Activated gamma-delta T cell (primary cell): ENCODE results near the gene FHOD3.
"Not testable (repeated sequence)": the region's sequence is repeated elsewhere in the genome, so short reads cannot be mapped to it uniquely, and the experiment has no call there.

ENCODE experiments used
- DNase-seq: peaks from one replicate; lab custom pipeline; 2025; lab: John Stamatoyannopoulos, UW

The FHOD3 gene

GRCh38 chr18:36711014-36711725, 413.7 kb downstream of the FHOD3 start:
- no peak for DNase-seq

GRCh38 chr18:36711813-36712444, 414.4 kb downstream of the FHOD3 start:
- no peak for DNase-seq

DNA sequence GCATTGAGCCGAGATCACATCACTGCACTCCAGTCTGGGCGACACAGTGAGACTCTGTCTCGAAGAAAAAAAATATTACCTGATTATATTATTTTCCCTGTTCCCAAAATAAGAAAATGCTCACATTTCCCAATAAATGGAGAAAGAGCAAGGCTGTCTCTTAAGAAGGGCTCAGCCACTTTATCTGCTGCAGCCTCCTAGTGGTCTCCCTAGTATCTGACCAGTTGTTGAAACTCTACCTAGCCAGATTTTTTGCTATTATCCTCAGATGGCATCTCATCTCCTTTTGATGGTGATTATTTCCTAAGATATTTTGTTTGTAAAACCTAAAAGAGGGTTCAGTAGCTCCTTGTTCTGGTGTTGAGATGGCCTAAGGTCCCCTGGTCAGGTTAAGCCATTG, 417.0 kb downstream of the FHOD3 start:
- no peak for DNase-seq

DNA sequence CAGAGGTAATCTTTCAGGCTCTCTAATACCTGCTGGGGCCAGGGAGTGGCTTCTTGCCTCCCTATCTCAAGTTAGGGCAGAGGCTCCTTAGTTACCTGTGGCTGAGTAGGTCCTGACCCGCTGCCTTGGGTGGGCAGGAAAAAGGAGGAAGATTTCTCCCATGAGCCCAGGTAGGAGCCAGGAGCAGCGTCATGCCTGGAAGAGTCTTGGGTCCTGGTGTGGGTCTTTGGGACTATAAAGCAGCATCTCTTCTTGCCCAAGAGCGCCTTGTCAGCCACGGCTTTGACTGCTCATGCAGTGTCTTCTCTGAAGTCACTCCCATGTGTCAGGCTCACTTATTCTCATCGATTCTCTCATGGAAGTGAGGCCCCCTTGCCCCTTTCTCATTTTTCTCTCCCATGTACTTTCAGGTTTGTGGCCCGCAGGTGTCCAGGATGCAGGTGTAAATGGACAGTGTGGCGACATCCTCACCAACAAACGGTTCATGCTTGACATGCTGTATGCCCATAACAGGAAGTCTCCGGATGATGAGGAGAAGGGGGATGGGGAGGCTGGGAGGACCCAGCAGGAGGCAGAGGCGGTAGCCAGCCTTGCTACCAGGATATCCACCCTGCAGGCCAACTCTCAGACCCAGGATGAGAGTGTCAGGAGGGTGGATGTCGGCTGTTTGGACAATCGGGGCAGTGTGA, 420.1 kb downstream of the FHOD3 start:
- DNase-seq: no peak

DNA sequence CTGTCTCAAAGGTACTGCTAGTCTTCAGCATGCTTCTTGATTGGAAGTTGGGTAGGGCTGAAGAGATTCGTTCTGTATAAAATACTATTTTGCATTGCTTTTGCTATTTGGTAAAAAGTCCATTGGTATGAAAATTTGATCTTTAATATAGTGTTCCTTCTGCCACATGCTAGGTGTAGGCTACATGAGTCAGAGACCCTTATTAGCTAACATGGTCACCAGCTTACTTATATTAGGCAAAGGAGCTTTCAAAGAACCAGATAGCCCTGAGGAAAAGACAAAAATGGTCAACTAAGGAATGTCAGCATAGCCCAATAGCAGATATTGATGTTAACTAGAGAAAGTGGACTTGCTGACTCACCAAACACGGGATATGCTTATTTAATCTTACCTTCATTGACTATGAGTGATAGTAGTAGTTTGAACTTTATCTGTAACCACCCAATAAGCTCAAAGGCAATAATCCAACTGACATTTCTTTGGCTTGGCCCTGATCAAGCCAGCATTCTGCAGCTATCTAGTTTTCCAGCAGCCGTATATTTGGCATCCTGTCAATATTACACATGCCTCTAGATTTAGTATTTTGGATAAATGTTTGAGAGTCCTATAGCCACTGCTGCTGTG, 421.3 kb downstream of the FHOD3 start:
- DNase-seq: no peak

DNA sequence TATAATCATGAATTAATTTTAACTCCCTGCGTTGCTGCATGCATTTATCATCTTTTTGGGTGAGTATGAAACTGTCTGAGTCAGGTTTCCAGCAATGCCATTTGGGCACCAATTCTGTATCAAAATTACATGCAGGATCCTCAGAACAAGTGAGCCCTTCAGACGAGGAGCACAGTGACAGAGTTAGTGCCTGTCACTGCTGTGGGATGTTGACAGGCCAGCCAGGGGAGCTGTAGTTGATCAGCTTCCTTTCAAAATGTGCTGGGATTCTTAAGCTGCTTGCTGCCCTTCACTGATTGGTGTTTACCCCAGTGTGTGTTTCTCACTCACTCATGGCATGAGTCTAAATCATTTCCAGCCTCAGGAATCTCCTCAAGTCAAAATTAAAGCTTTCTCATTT, 422.1 kb downstream of the FHOD3 start:
- no peak for DNase-seq

DNA sequence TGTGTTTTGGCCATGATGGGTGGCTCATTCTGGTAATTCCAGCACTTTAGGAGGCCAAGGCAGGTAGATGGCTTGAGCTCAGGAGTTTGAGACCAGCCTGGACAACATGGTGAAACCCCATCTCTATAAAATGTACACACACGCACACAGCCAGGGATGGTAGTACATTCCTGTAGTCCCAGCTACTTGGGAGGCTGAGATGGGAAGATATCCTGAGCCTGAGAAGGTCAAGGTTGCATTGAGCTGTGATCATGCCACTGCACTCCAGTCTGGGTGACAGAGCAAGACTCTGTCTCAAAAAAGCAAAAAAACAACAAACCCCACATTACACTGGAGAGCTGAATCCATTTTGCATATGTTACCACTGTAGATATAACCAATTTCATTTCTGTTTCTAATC, 423.8 kb downstream of the FHOD3 start:
- not testable (repeated sequence) for DNase-seq

DNA sequence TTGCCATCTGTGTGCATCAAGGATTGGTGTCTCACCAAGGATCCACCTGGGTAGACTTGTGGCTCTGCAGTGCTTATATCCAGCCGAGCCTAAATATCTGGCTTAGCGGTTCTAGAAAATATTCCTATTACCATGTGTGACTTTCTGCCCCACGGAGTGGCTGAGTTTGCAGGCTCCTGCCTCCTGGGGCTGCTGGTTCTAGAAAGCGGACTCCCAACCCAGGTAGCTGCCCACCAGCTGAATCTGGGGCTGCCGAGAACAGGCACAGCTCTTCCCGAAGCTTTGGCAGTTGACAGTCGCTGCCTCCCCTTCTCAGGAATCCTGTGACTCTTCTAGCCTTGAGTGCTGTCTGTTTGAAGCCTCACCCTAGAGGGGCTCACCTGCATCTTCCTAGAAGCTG, 426.7 kb downstream of the FHOD3 start:
- DNase-seq: no peak

GRCh38 chr18:36724591-36725001, 427.1 kb downstream of the FHOD3 start:
- DNase-seq: no peak

DNA sequence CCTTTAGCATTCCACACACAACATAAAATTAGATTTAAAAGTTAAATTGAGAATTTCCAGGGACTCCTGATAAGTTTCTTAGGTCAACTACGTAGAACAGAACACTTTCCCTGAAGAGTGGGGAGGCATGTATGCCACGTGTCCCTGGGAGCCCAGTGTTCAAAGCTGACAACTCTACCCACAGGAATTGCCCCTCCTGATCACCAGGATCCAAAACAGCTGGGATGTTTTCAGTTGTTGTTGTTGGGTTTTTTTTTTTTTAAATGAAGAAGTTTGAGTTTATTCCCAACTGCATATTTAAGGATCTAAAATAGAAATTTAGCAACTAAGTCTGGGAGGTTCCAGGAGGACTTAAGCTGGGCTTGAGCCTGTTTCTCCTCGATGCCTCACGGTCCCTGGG, 430.8 kb downstream of the FHOD3 start:
- no peak for DNase-seq

- DNase-seq: no peak
These were observed 431.7 kb downstream of the FHOD3 start for GRCh38 chr18:36729197-36729596.

DNA sequence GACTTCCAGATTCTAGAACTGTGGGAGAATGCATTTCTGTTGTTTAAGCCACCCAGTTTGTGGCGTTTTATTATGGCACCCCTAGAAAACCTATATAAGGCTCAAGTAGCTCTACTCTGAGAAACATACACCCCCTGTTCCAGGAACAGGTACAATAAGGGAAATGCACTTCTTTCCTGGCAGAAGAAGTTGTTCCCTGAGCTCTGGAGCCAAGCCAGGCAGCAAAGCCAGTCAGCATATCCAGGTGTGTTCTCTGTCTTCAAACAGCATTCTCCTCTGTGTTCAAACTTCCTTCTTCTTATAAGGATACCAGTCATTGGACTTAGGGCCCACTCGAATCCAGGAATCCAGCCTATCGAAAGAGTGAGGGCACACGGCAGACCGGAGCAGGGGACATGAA, 434.8 kb downstream of the FHOD3 start:
- DNase-seq: no peak

DNA sequence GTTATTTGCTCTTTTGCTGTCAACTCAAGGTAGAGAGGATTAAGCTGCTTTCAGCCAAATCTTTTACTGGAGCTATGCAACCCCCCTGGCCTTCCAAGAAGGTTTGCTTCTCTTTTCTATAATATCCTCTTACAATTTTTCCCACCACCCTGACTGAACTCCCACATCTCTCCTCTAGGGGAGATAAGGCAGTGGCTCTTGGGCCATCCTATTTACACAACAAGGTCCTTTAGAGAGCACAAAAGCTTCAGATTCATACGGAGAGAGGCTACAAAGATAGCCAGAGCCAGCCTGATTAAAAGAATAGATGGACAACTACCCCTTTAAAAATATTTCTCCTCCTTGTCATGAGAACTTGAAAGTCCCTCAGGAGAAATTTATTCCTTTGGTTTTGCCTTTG, 435.6 kb downstream of the FHOD3 start:
- no peak for DNase-seq

DNA sequence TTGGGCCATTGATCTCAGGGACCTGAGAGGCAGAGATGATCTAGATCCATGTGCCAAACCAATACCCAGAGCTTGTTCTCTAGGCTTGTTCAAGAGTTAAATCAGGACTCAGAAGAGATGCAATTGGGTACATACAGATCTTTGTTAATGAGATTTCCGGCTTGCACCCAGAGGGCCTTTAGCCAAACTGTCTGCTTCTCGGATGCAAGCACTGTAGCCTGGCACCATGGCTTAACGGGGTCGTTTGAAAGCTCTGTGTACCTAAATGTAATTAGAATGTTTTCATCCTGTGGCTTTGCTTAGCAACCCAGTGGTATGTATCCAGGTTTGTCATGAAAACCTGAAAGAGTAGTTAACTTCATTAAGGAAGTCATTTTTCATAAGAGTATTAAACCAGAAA, 437.1 kb downstream of the FHOD3 start:
- no peak for DNase-seq

- no peak for DNase-seq
These were observed 437.6 kb downstream of the FHOD3 start for GRCh38 chr18:36735130-36735529.

- DNase-seq: no peak
These were observed 438.6 kb downstream of the FHOD3 start for GRCh38 chr18:36736094-36736493.

DNA sequence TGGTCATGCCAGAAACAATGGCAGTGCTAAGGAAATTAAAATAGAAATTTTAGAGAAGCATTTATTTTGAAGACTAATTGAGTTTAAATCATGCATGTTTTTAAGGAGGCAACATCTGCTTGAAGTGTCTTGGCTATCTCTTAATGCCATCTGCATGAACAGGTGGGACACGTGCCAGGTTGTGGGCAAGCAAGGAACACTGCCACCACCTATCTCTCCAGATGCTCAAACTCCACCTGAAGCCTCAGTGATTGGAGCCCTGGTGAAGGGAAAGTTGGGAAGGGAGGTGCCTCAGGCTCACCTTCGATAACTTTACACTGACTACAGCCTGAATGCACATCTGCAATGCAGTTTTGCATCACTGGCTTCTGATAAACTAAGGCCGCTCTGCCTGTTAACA, 439.8 kb downstream of the FHOD3 start:
- DNase-seq: no peak

DNA sequence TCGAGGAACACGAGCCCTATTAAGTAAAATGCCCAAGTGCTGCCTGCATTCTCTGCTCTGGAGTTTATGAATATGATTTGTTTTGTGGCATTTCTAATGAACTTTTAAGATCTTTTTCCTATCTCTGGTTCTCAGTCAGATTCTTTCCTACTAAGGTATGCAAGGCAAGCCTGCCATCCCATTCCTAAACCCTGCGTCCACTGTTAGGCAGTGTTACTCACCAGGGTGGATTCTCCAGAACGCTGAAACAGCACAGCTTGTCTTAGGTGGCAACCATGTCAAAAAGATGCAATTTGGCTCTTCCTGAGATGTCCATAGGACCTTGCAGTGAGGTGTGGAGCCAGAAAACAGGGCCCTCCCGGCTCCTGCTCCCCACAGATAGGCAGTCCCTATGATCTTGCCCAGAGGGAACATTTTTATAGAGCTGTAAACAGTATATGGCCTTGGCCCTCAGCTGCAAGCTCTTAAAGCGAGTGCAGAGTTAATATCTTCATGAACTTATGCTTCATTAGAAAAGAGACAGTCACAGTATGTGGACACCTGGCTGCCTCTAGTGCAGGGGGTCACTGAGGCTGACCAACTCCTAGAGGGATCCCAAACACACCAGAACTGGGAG, 446.9 kb downstream of the FHOD3 start:
- no peak for DNase-seq

DNA sequence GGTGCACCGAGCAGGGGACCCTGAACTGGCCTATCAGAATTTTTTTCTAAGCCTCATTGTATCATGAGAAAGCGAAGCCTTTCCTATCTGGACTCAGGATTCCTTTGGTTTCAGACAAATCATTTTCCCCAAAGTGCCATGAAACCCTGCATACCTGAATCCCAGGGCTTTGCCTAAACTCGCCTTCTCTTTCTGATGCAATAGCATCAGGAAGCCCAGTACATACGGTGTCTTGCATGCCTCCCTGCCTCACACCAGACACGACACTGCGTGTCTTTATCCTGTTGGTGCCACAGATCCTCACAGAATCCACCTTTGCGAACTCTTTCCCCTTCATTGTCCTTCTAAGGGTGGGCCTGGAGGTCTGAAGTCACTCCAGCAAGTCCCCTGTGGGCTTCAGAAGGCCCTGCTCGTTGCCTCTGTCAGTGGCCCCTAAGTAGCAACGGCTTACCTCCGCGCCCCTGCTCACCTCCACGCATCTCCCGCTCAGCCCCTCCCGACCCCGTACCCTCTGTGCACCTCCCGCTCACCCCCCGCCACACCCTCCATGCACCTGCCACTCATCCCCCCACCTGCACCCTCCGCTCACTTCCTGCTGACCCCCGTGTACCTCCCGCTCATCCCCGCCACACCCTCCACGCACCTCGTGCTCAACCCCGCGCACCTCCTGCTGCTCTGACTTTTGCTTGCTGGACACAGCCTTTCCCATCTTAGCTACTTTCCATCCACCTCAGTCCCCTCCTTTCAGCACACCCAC, 447.9 kb downstream of the FHOD3 start:
- DNase-seq: no peak

DNA sequence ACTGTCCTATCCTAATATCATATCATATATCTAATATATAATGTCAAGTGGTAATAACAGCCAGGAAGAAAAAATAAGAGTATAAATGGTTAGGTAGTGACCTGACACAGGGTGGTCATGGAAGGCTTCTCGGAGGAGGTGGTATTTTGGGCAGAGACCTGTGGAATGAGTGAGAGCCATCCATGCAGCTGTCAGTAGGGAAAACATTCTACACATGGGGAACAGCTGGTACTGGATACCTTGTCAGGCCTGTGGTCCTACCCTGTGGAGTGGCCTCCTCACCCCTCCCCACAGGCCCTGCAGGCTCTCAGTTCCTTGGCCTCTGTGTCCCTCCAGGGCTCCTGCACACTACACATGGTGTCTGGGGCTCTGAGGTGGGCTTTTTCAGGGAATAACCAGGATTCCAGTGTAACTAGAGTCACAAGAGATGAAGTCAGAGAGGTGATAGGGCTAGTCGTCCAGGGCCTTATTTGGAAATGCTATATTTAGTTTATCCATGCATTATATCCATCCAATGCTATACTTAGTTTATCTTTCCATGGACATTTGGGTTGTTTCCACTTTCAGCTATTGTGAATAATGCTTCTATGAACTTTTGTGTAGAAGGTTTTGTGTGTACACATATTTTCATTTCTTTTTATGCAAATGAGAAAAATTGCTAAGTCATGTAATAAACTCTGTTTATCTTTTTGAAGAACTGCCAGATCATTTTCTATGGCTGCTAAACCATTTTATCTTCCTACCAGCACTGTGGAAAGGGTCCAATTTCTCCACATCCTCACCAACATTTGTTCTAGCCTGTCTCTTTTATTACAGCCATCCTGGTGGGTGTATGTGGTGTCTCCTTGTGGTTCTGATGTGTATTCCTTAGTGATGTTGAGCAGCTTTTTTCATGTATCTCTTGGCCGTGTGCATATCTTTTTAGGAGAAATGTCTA, 455.7 kb downstream of the FHOD3 start:
- DNase-seq: no peak

GRCh38 chr18:36756242-36756641, 458.7 kb downstream of the FHOD3 start:
- DNase-seq: no peak
